SK-N-SH treated with all-trans-retinoic acid at 6 μM for 48 hours (cell line): ENCODE data around the gene POLE.

Experiments
- ISL1 ChIP-seq: fragments of 250-450 bp; sonication (Bioruptor Pico); IDR thresholded peaks from 2 replicates; pipeline ENCODE4 v2.1.2; 2022; ENCODE audit warnings: mild to moderate bottlenecking, moderate library complexity
- TSHZ2 ChIP-seq: fragments of 250-450 bp; sonication (Bioruptor Pico); IDR thresholded peaks from 2 replicates; pipeline ENCODE4 v1.5.0; 2020; ENCODE audit warnings: mild to moderate bottlenecking, moderate library complexity

DNA sequence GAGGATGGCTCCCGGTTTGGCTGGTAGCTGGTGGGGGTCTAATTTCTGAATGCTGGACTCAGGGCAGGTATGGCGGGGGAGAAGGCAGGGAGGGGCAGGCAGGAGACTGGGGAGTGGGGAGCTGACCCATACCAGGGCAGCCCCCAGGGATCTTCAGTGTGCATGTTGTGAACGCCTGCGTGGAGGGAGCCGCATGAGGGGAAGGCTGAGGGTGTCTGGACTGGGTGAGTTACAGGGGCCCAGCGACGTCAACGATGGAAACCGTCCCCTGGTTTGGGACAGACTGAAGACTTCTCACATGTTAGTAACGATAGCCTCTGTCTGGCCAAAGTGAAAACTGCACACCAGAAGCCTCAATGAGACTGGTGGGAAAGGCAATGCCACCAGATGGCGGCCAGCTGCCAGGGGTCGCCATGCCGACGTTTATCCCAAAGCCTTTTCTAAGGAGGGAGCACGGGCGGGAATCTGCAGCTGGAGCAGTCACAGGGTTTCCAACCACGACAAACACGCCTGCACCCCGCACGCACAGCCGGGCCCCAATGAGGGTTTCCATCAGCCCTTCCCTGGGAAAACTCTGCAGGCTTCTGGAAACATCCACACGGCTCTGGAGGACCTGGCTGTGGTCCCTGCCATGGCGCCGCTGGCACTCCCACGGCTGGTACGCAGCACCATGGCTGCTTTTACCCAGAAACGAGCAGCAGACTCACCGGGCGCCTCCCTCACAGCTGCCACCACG, 37.5 kb upstream of the POLE start:
- TF ChIP-seq TSHZ2 (CRISPR knock-in tag) = no peak
- TF ChIP-seq ISL1 = no peak
